Testis (tissue), 2 donors: Measurements from ENCODE around the gene HERPUD2.

ENCODE experiments used
- POLR2A ChIP-seq: fragments of 450-650 bp; IDR thresholded peaks from one replicate; pipeline ENCODE4 v1.6.1; 2017; ENCODE audit warnings: antibody characterized with exemption, mild to moderate bottlenecking, moderate library complexity
- TF ChIP-seq, protein P1 (sequence below), 3 experiments: fragments of 450-650 bp in 2 of 3; fragments of 200-600 bp in 1 of 3; sonication (generic) in 1 of 3; IDR thresholded peaks; one replicate each; pipeline ENCODE4 v1.5.1; 2016 to 2019; ENCODE audit warnings: antibody characterized with exemption in 3 of 3, mild to moderate bottlenecking in 2 of 3, moderate library complexity in 1 of 3

- TF ChIP-seq, protein P1, sequence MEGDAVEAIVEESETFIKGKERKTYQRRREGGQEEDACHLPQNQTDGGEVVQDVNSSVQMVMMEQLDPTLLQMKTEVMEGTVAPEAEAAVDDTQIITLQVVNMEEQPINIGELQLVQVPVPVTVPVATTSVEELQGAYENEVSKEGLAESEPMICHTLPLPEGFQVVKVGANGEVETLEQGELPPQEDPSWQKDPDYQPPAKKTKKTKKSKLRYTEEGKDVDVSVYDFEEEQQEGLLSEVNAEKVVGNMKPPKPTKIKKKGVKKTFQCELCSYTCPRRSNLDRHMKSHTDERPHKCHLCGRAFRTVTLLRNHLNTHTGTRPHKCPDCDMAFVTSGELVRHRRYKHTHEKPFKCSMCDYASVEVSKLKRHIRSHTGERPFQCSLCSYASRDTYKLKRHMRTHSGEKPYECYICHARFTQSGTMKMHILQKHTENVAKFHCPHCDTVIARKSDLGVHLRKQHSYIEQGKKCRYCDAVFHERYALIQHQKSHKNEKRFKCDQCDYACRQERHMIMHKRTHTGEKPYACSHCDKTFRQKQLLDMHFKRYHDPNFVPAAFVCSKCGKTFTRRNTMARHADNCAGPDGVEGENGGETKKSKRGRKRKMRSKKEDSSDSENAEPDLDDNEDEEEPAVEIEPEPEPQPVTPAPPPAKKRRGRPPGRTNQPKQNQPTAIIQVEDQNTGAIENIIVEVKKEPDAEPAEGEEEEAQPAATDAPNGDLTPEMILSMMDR (IDR thresholded peaks at IDR 0.05): no peak
- no peak for TF ChIP-seq POLR2A
These were observed 64.6 kb downstream of the HERPUD2 start for GRCh38 chr7:35630024-35630972.
